GM12872 (cell line): ENCODE measurements around the gene ZCCHC8.

Experiments used
- CTCF ChIP-seq: IDR thresholded peaks from 3 replicates; pipeline ENCODE4 v1.5.1; 2011; ENCODE audit warnings: low read depth, mild to moderate bottlenecking, low read length, moderate library complexity; ENCODE audit not compliant: insufficient read depth

ZCCHC8 gene

GRCh38 chr12:122519418-122519817 is 18.7 kb upstream of the ZCCHC8 start:
- no peak for TF ChIP-seq CTCF

- TF ChIP-seq CTCF = no peak
These were observed 18.2 kb upstream of the ZCCHC8 start for GRCh38 chr12:122518908-122519307.

- no peak for TF ChIP-seq CTCF
These were observed 17.1 kb upstream of the ZCCHC8 start for GRCh38 chr12:122517877-122518276.

GRCh38 chr12:122516544-122517361 is 16.0 kb upstream of the ZCCHC8 start:
- no peak for TF ChIP-seq CTCF

- TF ChIP-seq CTCF = no peak
These were observed 14.5 kb upstream of the ZCCHC8 start for GRCh38 chr12:122515275-122515674.

GRCh38 chr12:122513660-122514059 is 12.9 kb upstream of the ZCCHC8 start:
- no peak for TF ChIP-seq CTCF

GRCh38 chr12:122508163-122508562 is 7.4 kb upstream of the ZCCHC8 start:
- no peak for TF ChIP-seq CTCF
